ENCODE data around the gene MAP3K2.
"Not testable (repeated sequence)": the region's sequence is repeated elsewhere in the genome, so short reads cannot be mapped to it uniquely, and the experiment has no call there.

The MAP3K2 gene

GRCh38 chr2:127420039-127420864 lies 32.5 kb upstream of the MAP3K2 start:
- no peak for DNase-seq

GRCh38 chr2:127419448-127420038 lies 31.8 kb upstream of the MAP3K2 start:
- DNase-seq, result no peak

GRCh38 chr2:127419112-127419430 lies 31.3 kb upstream of the MAP3K2 start:
- no peak for DNase-seq

- DNase-seq, result no peak
Observed at GRCh38 chr2:127418300-127419111, 30.7 kb upstream of the MAP3K2 start, which contains the start of gene PROC. PROC (plus strand) TSS chr2:127418427; CDS start chr2:127419943, 1,516 bp downstream.

GRCh38 chr2:127417406-127417805 lies 29.6 kb upstream of the MAP3K2 start:
- DNase-seq, result no peak

- DNase-seq, result no peak
Observed at GRCh38 chr2:127416506-127417001, 28.8 kb upstream of the MAP3K2 start.

GRCh38 chr2:127415593-127416505 lies 28.1 kb upstream of the MAP3K2 start:
- peak; percentile 84 for DNase-seq

- no peak for DNase-seq
Observed at GRCh38 chr2:127414638-127415592, 27.1 kb upstream of the MAP3K2 start.

- DNase-seq, result no peak
Observed at GRCh38 chr2:127413782-127414637, 26.2 kb upstream of the MAP3K2 start.

GRCh38 chr2:127413200-127413599 lies 25.4 kb upstream of the MAP3K2 start:
- no peak for DNase-seq

- DNase-seq, result no peak
Observed at GRCh38 chr2:127411653-127412369, 24.0 kb upstream of the MAP3K2 start.

- no peak for DNase-seq
Observed at GRCh38 chr2:127410871-127411652, 23.3 kb upstream of the MAP3K2 start.

GRCh38 chr2:127409716-127410115 lies 21.9 kb upstream of the MAP3K2 start:
- DNase-seq, result not testable (repeated sequence)

GRCh38 chr2:127408807-127409099 lies 21.0 kb upstream of the MAP3K2 start:
- DNase-seq, result no peak

- peak; percentile 92 for DNase-seq
Observed at GRCh38 chr2:127408004-127408806, 20.4 kb upstream of the MAP3K2 start.

GRCh38 chr2:127407661-127408003 lies 19.9 kb upstream of the MAP3K2 start:
- DNase-seq, result no peak

- DNase-seq, result no peak
Observed at GRCh38 chr2:127407091-127407490, 19.3 kb upstream of the MAP3K2 start.

- DNase-seq, result no peak
Observed at GRCh38 chr2:127406454-127406853, 18.7 kb upstream of the MAP3K2 start.

All from activated CD4-positive, alpha-beta T cell treated with anti-CD3 and anti-CD28 coated beads, Interleukin-2, amount 50 U/mL, for 1 hour (primary cell).